H1 (cell line): ENCODE data around the gene TGFBR1. TPM values are rescaled to one million over a fixed set of nuclear protein-coding genes. Genes with fewer than 3 reads are reported as not detected.

ENCODE experiments used
- TEAD4 ChIP-seq: IDR thresholded peaks from 2 replicates; pipeline ENCODE4 v1.6.1; 2012; ENCODE audit warnings: low read depth, low read length, inconsistent platforms, mixed read lengths
- polyA plus RNA-seq, 7 experiments: library from polyadenylated mRNA; depleted of rRNA in 3 of 7; stranded (reverse) in 5 of 7; unstranded in 2 of 7; fragments of >200 nt in 5 of 7; fragments of 200-250 nt in 2 of 7; gene quantifications; 1 replicate in 5 of 7; 2 replicates in 1 of 7; 4 replicates in 1 of 7; pipeline versions ENCODE4 v1.2.1 to v1.2.3, GENCODE V29; 2011 to 2013; ENCODE audit warnings: missing spikeins in 2 of 7, mixed read lengths in 2 of 7
- total RNA-seq: library from RNA; stranded (reverse); fragmentation: NEBNext Ultra II Directional; extraction: Animal tissue kit (Norgen Biotek cat#: 25700); gene quantifications from 2 replicates; pipeline ENCODE4 v1.2.1, GENCODE V29; 2021

TGFBR1 gene
- total and polyA plus RNA-seq, 2 of the 8 experiments (the other 6 are each of a cell fraction or from before 2014, with no cell fraction given): 16.8 to 52.4 TPM

- TF ChIP-seq TEAD4: no peak
Measured at GRCh38 chr9:99128133-99128406, 23.2 kb downstream of the TGFBR1 start (continued).
